HuH-7 (cell line): ENCODE results near the gene HSPA6.
"Not testable (repeated sequence)": the region's sequence is repeated elsewhere in the genome, so short reads cannot be mapped to it uniquely, and the experiment has no call there.

ENCODE experiments used
- DNase-seq: peaks from one replicate; pipeline ENCODE4 v3.0.0; 2011; ENCODE audit warnings: low spot score

HSPA6 gene

GRCh38 chr1:161560960-161561715 is 36.8 kb downstream of the HSPA6 start:
- not testable (repeated sequence) for DNase-seq

- not testable (repeated sequence) for DNase-seq
Observed at GRCh38 chr1:161562441-161562840, 38.1 kb downstream of the HSPA6 start.

DNA sequence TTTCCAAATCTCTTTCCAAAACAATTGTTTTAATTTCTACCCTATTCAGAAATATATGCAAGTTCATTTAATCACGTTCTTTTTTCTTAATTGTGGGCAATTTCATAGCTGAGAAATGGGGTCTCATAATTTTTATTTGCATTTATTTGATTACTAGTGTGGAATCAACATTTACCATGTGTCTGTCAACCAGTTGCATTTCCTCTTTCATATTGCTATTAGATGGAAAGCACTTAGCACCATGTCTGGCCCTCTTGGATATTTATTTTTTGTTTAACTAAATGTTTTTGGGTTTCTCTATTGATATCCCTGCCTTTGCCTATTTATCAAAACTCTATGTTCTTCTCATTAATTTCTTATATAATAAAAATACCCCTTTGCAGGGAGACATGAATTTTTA is 39.2 kb downstream of the HSPA6 start:
- not testable (repeated sequence) for DNase-seq

- DNase-seq = not testable (repeated sequence)
Observed at GRCh38 chr1:161566602-161566960, 42.2 kb downstream of the HSPA6 start.

DNA sequence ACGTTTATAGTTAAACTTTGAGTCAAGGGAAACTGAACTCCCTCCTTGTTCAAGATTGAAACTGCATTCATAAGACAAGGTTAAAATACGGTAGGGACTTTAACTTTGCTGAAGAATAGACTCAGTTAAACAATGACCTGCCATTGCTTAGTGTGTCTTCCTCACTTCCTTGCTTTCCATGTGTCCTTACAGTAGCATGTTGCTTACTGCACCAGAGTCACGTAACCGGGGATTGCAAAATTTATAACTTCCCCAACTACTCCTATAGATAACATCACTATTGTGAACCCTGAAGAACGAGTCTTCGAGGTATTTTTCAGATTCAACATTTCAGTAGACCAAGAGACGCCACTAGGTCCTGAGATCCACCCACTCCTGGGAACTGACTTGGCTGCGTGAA is 47.4 kb downstream of the HSPA6 start:
- DNase-seq = not testable (repeated sequence)
